Activated naive CD4-positive, alpha-beta T cell treated with anti-CD3 and anti-CD28 coated beads, Interleukin-2, amount 10 ng/mL, durations not matched to agents 5 hours and 36 hours (primary cell): ENCODE data around the gene SRXN1. TPM values are rescaled to one million over a fixed set of nuclear protein-coding genes. Genes with fewer than 3 reads are reported as not detected.

ENCODE experiments used
- total RNA-seq, 2 experiments: library from RNA; stranded (reverse); gene quantifications; one replicate each; pipeline ENCODE4 v1.2.3, GENCODE V29; 2021

Gene SRXN1
- total RNA-seq, result 1 to 10 TPM; 6.2 to 6.5 TPM

GRCh38 chr20:653110-653589 lies at the start of gene SRXN1:
SRXN1 (minus strand) TSS chr20:653200; CDS start chr20:653185, 15 bp downstream.

GRCh38 chr20:675453-676314 lies 22.7 kb upstream of the SRXN1 start, which contains the start of gene SCRT2:
SCRT2 (minus strand) TSS chr20:675802; CDS start chr20:675601, 201 bp downstream.

GRCh38 chr20:610130-611046 lies 42.6 kb downstream of the SRXN1 start, which contains the start of gene TCF15:
TCF15 (minus strand) TSS chr20:610309; CDS start chr20:610237, 72 bp downstream.

Other genes starting within 250 kb of the SRXN1 start
- gene RBCK1, start 244.9 kb downstream of the SRXN1 start, total RNA-seq, result 100 to 1,000 TPM; 135 to 139 TPM
- gene TBC1D20, start 190.7 kb downstream of the SRXN1 start, total RNA-seq, result 10 to 100 TPM; 34.9 to 35.9 TPM
- 100 to 1,000 TPM; 105 to 108 TPM for gene CSNK2A1, start 109.4 kb downstream of the SRXN1 start, total RNA-seq
- gene TCF15, start 42.9 kb downstream of the SRXN1 start, total RNA-seq, result not detected
- not detected for gene SCRT2, start 22.6 kb upstream of the SRXN1 start, total RNA-seq
- gene SLC52A3, start 115.3 kb upstream of the SRXN1 start, total RNA-seq, result not detected
- 10 to 100 TPM; 58.3 to 61.8 TPM for gene FAM110A, start 180.5 kb upstream of the SRXN1 start, total RNA-seq